Hepatocyte (in vitro differentiated cells): ENCODE measurements around the gene PDIA5. TPM values are rescaled to one million over a fixed set of nuclear protein-coding genes. Genes with fewer than 3 reads are reported as not detected.
"Not testable (repeated sequence)": the region's sequence is repeated elsewhere in the genome, so short reads cannot be mapped to it uniquely, and the experiment has no call there.

Experiments used
- DNase-seq: peaks from one replicate; pipeline ENCODE4 v3.0.0-alpha.2; 2016; ENCODE audit warnings: low spot score
- H2AFZ ChIP-seq: fragments of 200-600 bp; sonication (generic); 2 replicates; pipeline ENCODE4 v1.6.0; 2016; ENCODE audit warnings: antibody characterized with exemption, mild to moderate bottlenecking
- H3K27ac ChIP-seq: fragments of 200-600 bp; sonication (generic); 2 replicates; pipeline ENCODE4 v1.5.1; 2016; ENCODE audit warnings: mild to moderate bottlenecking
- H3K27me3 ChIP-seq: fragments of 200-600 bp; sonication (generic); 2 replicates; pipeline ENCODE4 v1.6.1; 2016
- H3K36me3 ChIP-seq: fragments of 200-600 bp; sonication (generic); replicated peaks from 2 replicates; pipeline ENCODE4 v1.5.1; 2016; ENCODE audit warnings: low read depth; ENCODE audit not compliant: insufficient read depth
- H3K4me1 ChIP-seq: fragments of 200-600 bp; sonication (generic); 2 replicates; pipeline ENCODE4 v1.5.1; 2016; ENCODE audit warnings: mild to moderate bottlenecking, moderate library complexity; ENCODE audit not compliant: insufficient read depth
- H3K4me2 ChIP-seq: fragments of 200-600 bp; sonication (generic); 2 replicates; pipeline ENCODE4 v1.6.0; 2016
- H3K4me3 ChIP-seq: fragments of 200-600 bp; sonication (generic); 2 replicates; pipeline ENCODE4 v1.5.1; 2016; ENCODE audit warnings: mild to moderate bottlenecking
- H3K79me2 ChIP-seq: fragments of 200-600 bp; sonication (generic); 2 replicates; pipeline ENCODE4 v1.6.0; 2017; ENCODE audit warnings: mild to moderate bottlenecking
- H3K9me2 ChIP-seq: fragments of 200-600 bp; sonication (generic); replicated peaks from 2 replicates; pipeline ENCODE4 v1.6.0; 2017; ENCODE audit warnings: mild to moderate bottlenecking; ENCODE audit not compliant: insufficient read depth
- H3K9me3 ChIP-seq: fragments of 200-600 bp; sonication (generic); 2 replicates; pipeline ENCODE4 v1.5.1; 2016; ENCODE audit warnings: low read depth, mild to moderate bottlenecking
- H4K20me1 ChIP-seq: fragments of 200-600 bp; sonication (generic); 2 replicates; pipeline ENCODE4 v1.6.0; 2016; ENCODE audit warnings: mild to moderate bottlenecking; ENCODE audit not compliant: insufficient read depth, poor library complexity, severe bottlenecking
- EZH2 ChIP-seq: fragments of 200-600 bp; sonication (generic); IDR thresholded peaks from 2 replicates; pipeline ENCODE4 v1.6.1; 2016; ENCODE audit warnings: antibody characterized with exemption, mild to moderate bottlenecking, borderline replicate concordance
- EZH2phosphoT487 ChIP-seq: fragments of 200-600 bp; sonication (generic); IDR thresholded peaks from one replicate; pipeline ENCODE4 v1.6.1; 2018; ENCODE audit warnings: antibody characterized with exemption, mild to moderate bottlenecking, low read depth, moderate library complexity; ENCODE audit not compliant: unreplicated experiment, severe bottlenecking
- WGBS: methylation state at CpG from one replicate; pipeline ENCODE4 v1.1.6; 2016; ENCODE audit warnings: low lambda C conversion rate; ENCODE audit errors: missing lambda C conversion rate; 5-methylcytosine and 5-hydroxymethylcytosine counted together
- polyA plus RNA-seq: library from polyadenylated mRNA; unstranded; fragments of >200 nt; fragmentation: Nextera tagmentation; extraction: Ambion mirVana; gene quantifications from 2 replicates; pipeline ENCODE4 v1.2.1, GENCODE V29; 2016
- total RNA-seq: library from RNA; depleted of rRNA; stranded (reverse); fragments of >200 nt; gene quantifications from 2 replicates; pipeline ENCODE4 v1.2.3, GENCODE V29; 2014
- TF ChIP-seq, protein P1 (sequence below): fragments of 200-600 bp; sonication (generic); IDR thresholded peaks from 2 replicates; pipeline ENCODE4 v1.5.1; 2016; ENCODE audit warnings: antibody characterized with exemption, mild to moderate bottlenecking; ENCODE audit not compliant: poor library complexity

The PDIA5 gene
- total and polyA plus RNA-seq, 2 experiments from 2014 or later: 71.8 to 97.3 TPM

DNA sequence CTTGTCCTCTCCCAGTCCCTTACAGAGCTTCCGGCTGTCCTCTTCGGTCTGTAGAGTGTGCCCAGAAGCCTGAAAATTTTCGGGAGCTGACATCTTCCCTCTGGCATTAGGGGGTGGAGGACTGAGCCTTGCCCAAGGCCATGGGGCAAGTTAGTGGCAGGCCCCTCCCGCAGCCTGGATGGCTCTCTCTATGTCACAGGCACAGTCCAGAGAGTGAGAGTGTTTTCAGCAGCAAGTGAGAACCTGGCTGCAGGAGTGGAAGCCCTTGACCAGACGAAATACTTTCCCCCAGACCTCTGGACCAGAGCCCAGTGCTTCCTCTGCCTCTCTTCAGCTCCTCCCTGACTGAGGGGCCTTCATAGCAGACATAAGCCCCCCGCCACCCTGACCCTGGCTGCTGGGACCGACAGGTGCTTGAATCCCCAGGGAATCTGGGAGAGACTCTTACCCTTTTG lies 84.5 kb downstream of the PDIA5 start:
- Histone ChIP-seq H3K9me3 (no peaks in the 10 kb centered on the region), H3K4me1 (peaks cover 5% of the 10 kb centered on the region), H2AFZ (no peak overlapping the region), H3K4me3 (no peak overlapping the region), H3K79me2 (no peaks in the 10 kb centered on the region), H4K20me1 (no peaks in the 10 kb centered on the region), H3K9me2 (no peaks in the 10 kb centered on the region), H3K27ac (no peak overlapping the region), H3K36me3 (no peaks in the 10 kb centered on the region), H3K27me3 (no peaks in the 10 kb centered on the region), H3K4me2 (no peak overlapping the region)
- TF ChIP-seq EZH2phosphoT487 (no peak), EZH2 (no peak)
- TF ChIP-seq, protein P1, sequence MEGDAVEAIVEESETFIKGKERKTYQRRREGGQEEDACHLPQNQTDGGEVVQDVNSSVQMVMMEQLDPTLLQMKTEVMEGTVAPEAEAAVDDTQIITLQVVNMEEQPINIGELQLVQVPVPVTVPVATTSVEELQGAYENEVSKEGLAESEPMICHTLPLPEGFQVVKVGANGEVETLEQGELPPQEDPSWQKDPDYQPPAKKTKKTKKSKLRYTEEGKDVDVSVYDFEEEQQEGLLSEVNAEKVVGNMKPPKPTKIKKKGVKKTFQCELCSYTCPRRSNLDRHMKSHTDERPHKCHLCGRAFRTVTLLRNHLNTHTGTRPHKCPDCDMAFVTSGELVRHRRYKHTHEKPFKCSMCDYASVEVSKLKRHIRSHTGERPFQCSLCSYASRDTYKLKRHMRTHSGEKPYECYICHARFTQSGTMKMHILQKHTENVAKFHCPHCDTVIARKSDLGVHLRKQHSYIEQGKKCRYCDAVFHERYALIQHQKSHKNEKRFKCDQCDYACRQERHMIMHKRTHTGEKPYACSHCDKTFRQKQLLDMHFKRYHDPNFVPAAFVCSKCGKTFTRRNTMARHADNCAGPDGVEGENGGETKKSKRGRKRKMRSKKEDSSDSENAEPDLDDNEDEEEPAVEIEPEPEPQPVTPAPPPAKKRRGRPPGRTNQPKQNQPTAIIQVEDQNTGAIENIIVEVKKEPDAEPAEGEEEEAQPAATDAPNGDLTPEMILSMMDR: no peak
- no peak for DNase-seq
- WGBS: 93% methylated on average over 7 of the region's 7 CpGs

DNA sequence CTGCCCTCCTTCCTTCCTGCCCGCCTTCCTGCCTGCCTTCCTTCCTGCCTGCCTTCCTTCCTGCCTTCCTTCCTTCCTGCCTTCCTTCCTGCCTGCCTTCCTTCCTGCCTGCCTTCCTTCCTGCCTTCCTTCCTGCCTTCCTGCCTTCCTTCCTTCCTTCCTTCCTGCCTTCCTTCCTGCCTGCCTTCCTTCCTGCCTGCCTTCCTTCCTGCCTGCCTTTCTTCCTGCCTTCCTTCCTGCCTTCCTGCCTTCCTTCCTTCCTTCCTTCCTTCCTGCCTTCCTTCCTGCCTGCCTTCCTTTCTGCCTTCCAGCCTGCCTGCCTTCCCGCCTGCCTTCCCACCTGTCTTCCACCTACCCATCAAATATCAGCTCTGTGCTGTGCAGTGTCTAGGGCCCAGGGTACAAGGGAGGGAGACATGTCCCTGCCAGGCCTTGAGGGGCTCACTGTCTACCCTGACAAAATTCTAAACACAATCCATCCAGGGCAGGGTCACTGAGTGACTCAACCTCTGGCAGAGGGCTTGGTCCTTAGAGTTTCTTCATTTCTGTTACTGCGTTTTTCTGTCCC lies 85.1 kb downstream of the PDIA5 start:
- not testable (repeated sequence) for H3K4me2 ChIP-seq, H3K36me3 ChIP-seq, H3K9me3 ChIP-seq, H3K4me3 ChIP-seq, H3K9me2 ChIP-seq, DNase-seq, H3K79me2 ChIP-seq, H3K27ac ChIP-seq, H3K4me1 ChIP-seq, H3K27me3 ChIP-seq, H4K20me1 ChIP-seq, H2AFZ ChIP-seq
- WGBS: 100% methylated on average over 2 of the region's 3 CpGs

GRCh38 chr3:123152687-123153086 lies 85.9 kb downstream of the PDIA5 start:
- Histone ChIP-seq H3K4me2 (no peak overlapping the region), H3K9me2 (no peaks in the 10 kb centered on the region), H3K36me3 (no peaks in the 10 kb centered on the region), H2AFZ (no peak overlapping the region), H3K4me1 (peaks cover 13% of the 10 kb centered on the region), H3K79me2 (no peaks in the 10 kb centered on the region), H3K27ac (peak overlapping the region; percentile 55), H4K20me1 (no peaks in the 10 kb centered on the region), H3K27me3 (no peaks in the 10 kb centered on the region), H3K4me3 (no peak overlapping the region), H3K9me3 (no peaks in the 10 kb centered on the region)
- 90% methylated on average over 3 of the region's 3 CpGs for WGBS
- DNase-seq: no peak
- TF ChIP-seq EZH2phosphoT487 (no peak), EZH2 (no peak)
- TF ChIP-seq, protein P1: no peak

- Histone ChIP-seq H3K9me3 (no peaks in the 10 kb centered on the region), H3K36me3 (no peaks in the 10 kb centered on the region), H3K4me3 (no peak overlapping the region), H4K20me1 (no peaks in the 10 kb centered on the region), H3K79me2 (no peaks in the 10 kb centered on the region), H3K9me2 (no peaks in the 10 kb centered on the region), H3K4me1 (peaks cover 20% of the 10 kb centered on the region), H2AFZ (no peak overlapping the region), H3K4me2 (no peak overlapping the region), H3K27ac (peak overlapping the region; percentile 55), H3K27me3 (no peaks in the 10 kb centered on the region)
- DNase-seq: no peak
- TF ChIP-seq EZH2 (no peak), EZH2phosphoT487 (no peak)
- TF ChIP-seq, protein P1: no peak
- 63% methylated on average over 6 of the region's 6 CpGs for WGBS
Observed at GRCh38 chr3:123153125-123154019, 86.5 kb downstream of the PDIA5 start.
